Epithelial cell of umbilical artery (primary cell): ENCODE measurements around the gene NT5M. TPM values are rescaled to one million over a fixed set of nuclear protein-coding genes. Genes with fewer than 3 reads are reported as not detected.

Experiments used
- total RNA-seq: library from RNA; depleted of rRNA; stranded (reverse); fragments of >200 nt; gene quantifications from 2 replicates; pipeline ENCODE4 v1.2.3, GENCODE V29; 2014

Gene NT5M
- total RNA-seq = 0.97 and 2.1 TPM in 2 replicates

GRCh38 chr17:17303010-17303846 lies at the start of gene NT5M:
Gene NT5M (plus strand): TSS chr17:17303373. CDS start chr17:17303551, 178 bp downstream.

GRCh38 chr17:17280613-17281549 lies 22.3 kb upstream of the NT5M start, which contains the start of gene COPS3:
Gene COPS3 (minus strand): TSS chr17:17281246. CDS start chr17:17281186, 60 bp downstream.

Other genes with a start within 250 kb of the NT5M start
- 2.3 and 2.9 TPM in 2 replicates for gene PLD6, start 97.0 kb upstream of the NT5M start, total RNA-seq
- gene FLCN, start 66.2 kb upstream of the NT5M start, total RNA-seq = 25.3 and 39.4 TPM in 2 replicates
- gene COPS3, start 22.1 kb upstream of the NT5M start, total RNA-seq = 96.8 and 109 TPM in 2 replicates
- gene MED9, start 173.6 kb downstream of the NT5M start, total RNA-seq = 9.1 and 10.1 TPM in 2 replicates
- 1.4 and 6.8 TPM in 2 replicates for gene RASD1, start 193.0 kb downstream of the NT5M start, total RNA-seq